ENCODE results near the gene CKLF.
"Not testable (repeated sequence)": the region's sequence is repeated elsewhere in the genome, so short reads cannot be mapped to it uniquely, and the experiment has no call there.

CKLF gene

GRCh38 chr16:66566051-66566901 lies 13.9 kb downstream of the CKLF start, which contains the start of gene CMTM1:
Gene CMTM1 (plus strand): TSS chr16:66566439. CDS start chr16:66566514, 75 bp downstream.
- H3K27ac ChIP-seq = no peak within 1 kb of the TSS
- TF ChIP-seq ZFX (IDR thresholded peaks at IDR 0.05) (no peak), CTCF (conservative IDR thresholded peaks at IDR 0.05) (no peak)

DNA sequence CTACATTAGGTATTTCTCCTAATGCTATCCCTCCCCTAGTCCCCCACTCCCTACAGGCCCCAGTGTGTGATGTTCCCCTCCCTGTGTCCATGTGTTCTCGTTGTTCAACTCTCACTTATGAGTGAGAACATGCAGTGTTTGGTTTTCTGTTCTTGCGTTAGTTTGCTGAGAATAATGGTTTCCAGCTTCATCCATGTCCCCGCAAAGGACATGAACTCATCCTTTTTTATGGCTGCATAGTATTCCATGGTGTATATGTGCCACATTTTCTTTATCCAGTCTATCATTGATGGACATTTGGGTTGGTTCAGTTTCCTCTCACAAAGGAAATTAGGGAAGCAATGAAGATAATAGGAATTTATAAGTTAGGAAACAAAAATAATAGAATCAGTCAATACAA lies 14.9 kb downstream of the CKLF start:
- not testable (repeated sequence) for H3K27ac ChIP-seq

GRCh38 chr16:66568355-66568754 lies 16.0 kb downstream of the CKLF start:
- no peak overlapping the region for H3K27ac ChIP-seq
- TF ChIP-seq CTCF (conservative IDR thresholded peaks at IDR 0.05) (no peak), ZFX (IDR thresholded peaks at IDR 0.05) (no peak)

- TF ChIP-seq CTCF (conservative IDR thresholded peaks at IDR 0.05) = no peak
- no peak for TF ChIP-seq ZFX (IDR thresholded peaks at IDR 0.05)
Measured at GRCh38 chr16:66569131-66569530, 16.8 kb downstream of the CKLF start.

GRCh38 chr16:66569827-66570405 lies 17.5 kb downstream of the CKLF start:
- H3K27ac ChIP-seq = no peak overlapping the region
- TF ChIP-seq CTCF (conservative IDR thresholded peaks at IDR 0.05) = no peak
- no peak for TF ChIP-seq ZFX (IDR thresholded peaks at IDR 0.05)

More at GRCh38 chr16:66569131-66569530, 16.8 kb downstream of the CKLF start:
- H3K27ac ChIP-seq = no peak overlapping the region

GRCh38 chr16:66572356-66572755 lies 20.0 kb downstream of the CKLF start:
- TF ChIP-seq ZFX (IDR thresholded peaks at IDR 0.05) (no peak), CTCF (conservative IDR thresholded peaks at IDR 0.05) (no peak)
- no peak overlapping the region for H3K27ac ChIP-seq

DNA sequence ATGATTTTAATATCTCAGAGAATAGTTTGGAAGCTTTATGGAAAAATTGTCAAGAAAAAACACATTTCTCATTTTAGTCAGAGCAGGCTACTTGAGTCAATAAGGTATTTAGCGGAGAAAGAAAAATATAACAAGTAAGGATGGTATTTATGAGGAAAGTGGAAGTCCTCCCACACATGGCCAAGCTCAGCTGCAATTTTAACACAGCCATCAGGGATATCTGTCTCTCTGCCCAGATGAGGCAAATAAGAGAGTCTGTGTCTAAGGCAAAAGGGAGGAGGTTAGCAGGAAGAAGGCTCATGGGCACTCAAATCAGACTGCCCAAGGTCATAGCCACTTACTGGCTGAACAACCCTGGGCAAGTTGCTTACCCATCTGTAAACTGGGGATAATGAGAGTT lies 21.7 kb downstream of the CKLF start:
- TF ChIP-seq CTCF (conservative IDR thresholded peaks at IDR 0.05) (no peak), ZFX (IDR thresholded peaks at IDR 0.05) (no peak)
- H3K27ac ChIP-seq = no peak overlapping the region
